Fibroblast of skin of left biceps (primary cell): ENCODE measurements around the gene MAIP1.

Experiments
- DNase-seq, 2 experiments: peaks; one replicate each; pipeline ENCODE4 v3.0.0-alpha.2; 2013; ENCODE audit warnings: low read depth in 2 of 2

Gene MAIP1

DNA sequence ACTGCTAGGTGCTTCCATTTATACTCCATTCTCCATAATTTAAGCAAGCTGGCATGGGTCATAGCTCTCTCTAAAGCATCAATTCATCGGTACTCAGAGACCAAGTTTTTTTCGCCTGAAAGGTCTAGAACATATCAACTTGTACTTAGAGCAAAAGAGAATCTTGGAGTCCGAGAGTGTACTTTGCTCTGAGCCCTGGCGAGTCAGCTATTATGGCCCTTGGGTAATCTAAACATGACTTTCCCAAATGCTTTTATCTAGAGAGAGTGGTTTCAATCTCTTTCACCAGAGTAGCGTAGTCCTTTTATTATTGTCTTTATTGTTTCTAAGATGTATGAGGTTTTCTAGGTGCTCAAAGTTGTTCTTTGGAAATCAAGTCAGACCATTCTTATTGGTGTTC is 34.4 kb downstream of the MAIP1 start:
- DNase-seq = no peak

DNA sequence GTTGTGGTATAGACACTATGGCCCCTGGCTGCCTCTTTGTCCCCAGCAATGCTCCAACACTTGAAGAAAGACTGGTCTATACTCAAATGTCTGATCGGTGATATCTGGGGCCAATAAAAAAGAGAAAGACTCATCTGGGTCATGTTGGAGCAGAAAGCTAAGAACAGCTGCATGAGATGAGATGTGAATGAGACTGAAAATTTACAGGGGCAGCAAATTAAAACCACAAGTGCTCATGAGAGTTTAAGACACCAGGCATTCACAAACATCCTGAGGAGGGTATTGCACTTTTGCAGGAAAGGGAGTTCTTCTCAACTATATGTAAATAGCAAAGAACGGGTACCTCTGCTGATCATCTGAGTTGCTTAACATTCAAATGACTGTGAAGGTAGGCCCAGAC is 36.3 kb downstream of the MAIP1 start:
- no peak for DNase-seq

DNA sequence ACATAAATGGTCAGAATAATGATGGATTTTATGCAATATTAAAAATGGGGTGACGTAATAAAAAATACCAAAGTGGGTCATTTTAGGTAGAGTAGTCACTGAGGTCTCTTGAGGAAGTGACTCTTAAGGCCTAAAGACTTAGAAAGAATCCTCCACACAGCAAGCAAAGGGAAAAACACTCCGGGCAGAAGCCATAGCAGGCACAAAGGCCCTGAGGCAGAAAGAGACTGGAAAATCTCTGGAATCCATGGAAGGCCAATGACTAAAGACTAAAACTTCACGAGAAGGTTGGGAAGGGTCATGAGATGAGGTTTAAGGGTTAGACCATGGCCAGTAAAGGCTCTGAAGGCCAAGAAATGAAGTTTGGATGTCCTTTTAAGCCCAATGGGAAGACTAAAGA is 36.9 kb downstream of the MAIP1 start:
- no peak for DNase-seq

DNA sequence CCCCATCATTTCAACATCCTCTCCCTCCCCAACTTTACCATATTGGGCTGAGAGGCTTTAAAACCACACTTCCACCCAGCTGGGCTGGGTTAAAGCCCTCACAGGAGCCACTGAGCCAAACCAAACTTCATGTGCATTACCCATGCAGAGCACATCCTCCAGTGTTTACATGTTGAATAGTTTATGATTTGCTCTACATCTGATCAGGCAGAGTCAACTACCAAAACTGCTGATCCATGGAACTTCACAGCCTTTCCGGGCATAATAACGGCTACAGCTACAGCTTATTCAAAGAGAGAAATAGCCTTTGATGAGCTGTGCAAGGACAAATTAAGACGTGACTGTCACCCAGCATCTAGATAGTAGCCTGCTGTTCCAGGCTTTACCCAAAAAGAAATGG is 39.0 kb downstream of the MAIP1 start:
- DNase-seq = no peak

GRCh38 chr2:199994896-199995295 is 39.5 kb downstream of the MAIP1 start:
- no peak for DNase-seq

DNA sequence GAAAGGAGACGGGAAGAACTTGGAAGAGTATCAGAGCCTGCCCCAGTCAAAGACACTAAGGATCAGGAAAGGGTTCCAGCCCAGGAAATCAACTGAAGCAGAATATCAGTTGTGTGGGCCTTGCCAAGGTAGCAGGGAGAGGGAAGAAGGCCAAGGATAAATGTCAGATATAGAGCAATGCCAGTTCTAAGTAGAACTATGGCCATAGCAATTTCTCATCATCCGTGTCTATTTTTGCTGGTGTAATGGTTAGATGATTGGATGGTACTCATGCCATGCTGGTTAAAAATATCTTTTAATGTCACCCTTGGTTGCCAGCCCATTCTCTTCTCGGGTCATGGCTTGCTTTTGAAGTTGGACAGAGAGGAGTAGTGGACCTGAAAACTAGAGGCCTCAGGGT is 41.9 kb downstream of the MAIP1 start:
- no peak for DNase-seq

- DNase-seq = no peak
These were observed 43.8 kb downstream of the MAIP1 start for GRCh38 chr2:199999166-199999565.

DNA sequence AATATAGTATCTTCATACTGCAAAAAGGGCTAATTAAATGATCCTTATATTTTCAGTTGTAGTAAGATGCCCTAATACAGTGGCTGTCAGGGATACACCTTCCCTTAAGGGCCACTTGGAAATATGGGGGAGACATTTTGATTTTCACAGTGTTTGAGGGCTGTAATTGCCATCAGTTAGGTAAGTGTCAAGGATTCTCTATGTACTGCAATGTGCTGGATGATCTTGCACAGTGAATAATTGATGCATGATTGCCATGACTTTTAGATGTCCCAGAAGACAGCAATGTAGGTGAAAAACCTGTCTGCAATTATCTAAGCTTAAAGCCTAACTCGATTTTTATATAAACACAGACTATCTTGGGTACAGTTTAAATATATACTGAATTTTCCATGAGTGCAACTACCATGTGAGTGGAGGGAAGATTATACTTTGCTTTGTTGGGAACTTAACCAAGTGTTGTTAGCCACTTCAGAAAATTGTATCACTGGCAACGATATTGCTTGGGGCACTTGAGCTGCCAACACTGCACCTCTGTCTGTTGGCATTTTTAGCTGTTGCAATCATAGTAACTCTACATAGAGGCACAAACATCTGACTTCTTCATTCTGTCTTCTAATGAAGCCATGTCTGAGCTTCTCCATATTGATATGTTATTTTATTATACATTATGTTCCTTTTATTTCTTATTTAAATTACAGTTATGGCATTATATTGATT is 45.2 kb downstream of the MAIP1 start:
- DNase-seq = no peak

DNA sequence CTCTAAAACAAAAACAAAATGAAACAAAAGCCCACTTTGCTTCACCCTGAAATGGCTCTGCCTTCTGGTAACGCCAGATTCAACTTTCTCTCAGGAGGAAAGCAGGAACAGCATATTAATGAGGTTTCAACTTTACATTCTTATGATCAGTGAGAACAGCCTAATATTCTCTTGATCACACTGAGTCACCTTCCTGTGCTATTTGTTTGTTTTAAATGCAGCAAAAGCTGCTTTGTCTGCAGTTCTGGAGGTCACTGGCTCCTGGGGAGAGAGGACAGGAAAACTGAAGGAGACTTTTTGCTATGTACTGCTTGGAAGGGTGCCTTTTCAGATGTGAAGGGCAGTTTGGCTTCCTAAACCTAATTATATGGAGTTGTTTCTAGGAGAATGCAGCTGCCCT is 48.1 kb downstream of the MAIP1 start:
- DNase-seq = no peak

GRCh38 chr2:200005675-200006074 is 50.3 kb downstream of the MAIP1 start:
- no peak for DNase-seq

- DNase-seq = no peak
These were observed 51.9 kb downstream of the MAIP1 start for GRCh38 chr2:200007306-200007705.

DNA sequence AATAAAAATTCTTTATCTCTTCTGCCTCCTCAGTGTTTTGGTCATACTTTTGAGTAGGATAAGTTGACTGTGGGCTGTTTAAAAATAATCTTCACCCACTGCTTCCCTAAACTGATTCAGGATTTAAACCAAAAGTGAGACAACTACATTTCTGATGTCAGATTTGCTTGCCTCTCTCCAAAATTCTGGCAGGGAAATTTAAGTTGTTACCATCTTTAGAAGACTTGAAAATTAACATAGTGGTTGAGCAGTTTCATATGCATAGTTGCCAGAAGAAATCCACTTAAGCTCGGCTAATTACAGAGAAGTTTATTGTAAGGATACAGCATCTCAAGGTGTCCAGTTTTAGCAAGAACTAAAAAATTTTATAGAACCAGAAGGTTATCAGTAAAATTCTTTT is 57.0 kb downstream of the MAIP1 start:
- DNase-seq = no peak
